GM10847 (cell line): ENCODE results near the gene PDE5A.

ENCODE experiments used
- POLR2A ChIP-seq: IDR thresholded peaks from 2 replicates; pipeline ENCODE4 v1.6.1; 2011; ENCODE audit not compliant: insufficient read length; ENCODE audit errors: extremely low read depth

PDE5A gene

DNA sequence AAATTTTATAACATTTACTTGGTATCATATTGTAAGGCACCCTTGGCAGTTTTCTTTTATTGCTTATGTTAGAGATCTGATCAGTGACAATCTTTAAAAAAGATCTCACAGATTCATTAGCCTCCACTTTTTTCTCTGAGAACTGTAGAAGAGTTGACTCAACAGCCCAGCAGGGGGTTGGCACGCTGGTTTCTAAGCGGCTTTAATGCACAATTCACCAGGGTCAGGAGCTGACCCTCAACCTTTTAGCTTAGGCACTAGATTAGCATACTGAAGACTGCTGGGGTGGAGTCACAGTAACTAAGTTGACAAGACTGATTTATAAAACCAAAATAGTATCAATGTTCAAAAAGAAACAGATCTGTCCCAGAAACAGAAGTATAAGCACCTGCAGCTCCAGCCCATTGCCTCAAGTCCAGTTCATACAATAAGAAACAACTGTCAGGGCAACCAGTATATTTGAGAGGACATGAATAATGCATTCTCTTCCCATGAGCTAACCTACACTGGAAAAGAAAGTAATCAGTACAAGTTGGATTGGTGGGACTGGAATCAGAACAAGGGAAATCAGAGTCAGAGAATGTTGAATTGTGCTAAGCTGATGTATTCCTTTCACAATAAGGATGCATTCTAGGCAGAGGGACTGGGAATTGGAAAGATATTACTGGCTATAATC is 77.6 kb downstream of the PDE5A start:
- no peak for TF ChIP-seq POLR2A

DNA sequence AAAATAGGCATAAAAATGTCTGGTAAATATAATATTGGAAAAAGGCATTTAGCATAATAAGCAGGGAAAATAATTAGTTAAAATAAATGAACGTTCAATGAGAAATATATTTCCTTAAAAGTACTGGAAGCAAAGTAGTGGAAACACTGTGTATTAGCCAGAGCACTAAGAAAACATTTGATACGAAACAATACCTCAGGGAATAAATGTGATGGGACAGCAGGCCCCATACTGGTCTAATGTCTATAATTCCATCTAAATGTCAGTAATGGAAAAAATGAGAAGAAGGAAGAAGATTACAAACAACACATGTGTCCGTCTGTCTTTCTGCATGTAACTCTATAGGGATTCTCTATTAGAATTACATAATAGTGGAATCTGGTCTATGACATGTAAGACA is 79.0 kb downstream of the PDE5A start:
- no peak for TF ChIP-seq POLR2A

DNA sequence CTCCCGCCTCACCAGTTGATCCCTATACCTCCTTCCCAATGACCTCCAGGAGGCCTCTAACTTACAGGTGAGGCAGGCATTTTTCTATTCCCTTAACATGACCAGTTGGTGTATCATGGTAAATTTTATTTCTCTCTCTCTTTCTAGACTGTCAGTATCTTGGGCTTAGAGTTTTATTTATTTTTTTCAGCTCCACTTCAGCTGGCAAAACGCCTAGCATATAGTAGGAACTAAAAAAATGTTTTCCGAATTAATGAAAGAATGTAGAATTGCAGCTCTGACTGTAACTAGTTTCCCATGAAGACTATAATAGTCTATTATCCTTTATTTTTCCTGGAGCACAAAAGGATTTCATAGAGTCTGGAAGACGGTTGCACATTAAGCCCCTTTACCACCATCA is 84.8 kb downstream of the PDE5A start:
- TF ChIP-seq POLR2A = no peak

DNA sequence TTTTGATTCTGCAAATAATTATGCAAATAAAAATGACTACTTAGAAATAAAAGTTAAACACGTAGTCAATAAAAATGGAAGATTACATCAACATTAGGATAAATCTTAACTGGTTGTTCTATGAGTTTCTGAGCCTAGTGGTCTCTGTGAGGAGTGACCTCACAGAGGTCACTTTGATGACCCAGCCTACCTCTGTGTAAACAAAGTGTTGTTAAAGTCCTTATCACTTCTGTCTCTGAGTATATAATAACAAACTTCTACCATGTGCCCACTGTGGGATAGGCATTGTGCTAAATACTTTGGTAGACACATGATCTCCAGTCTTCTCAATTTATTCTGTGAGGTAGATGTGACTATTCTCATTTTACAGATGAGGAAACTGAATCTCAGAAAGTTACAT is 85.4 kb downstream of the PDE5A start:
- no peak for TF ChIP-seq POLR2A

DNA sequence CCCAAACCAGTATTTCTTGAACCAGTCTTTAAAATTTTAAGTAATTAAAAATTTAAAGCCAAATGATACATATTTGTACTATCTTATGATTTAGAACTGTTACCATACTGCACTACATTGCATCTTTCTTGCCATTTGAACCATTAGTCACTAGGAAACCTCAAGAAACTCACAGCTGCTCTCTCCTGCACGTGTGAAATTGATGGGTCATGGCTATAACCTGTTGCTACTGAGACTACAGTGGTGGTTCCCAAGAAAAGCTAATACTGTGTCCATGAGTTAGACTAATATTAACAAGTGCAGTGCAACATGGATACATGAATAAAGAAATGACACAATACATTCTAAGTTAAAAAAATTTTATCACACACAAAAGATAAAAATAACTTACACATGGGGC is 88.4 kb downstream of the PDE5A start:
- no peak for TF ChIP-seq POLR2A

DNA sequence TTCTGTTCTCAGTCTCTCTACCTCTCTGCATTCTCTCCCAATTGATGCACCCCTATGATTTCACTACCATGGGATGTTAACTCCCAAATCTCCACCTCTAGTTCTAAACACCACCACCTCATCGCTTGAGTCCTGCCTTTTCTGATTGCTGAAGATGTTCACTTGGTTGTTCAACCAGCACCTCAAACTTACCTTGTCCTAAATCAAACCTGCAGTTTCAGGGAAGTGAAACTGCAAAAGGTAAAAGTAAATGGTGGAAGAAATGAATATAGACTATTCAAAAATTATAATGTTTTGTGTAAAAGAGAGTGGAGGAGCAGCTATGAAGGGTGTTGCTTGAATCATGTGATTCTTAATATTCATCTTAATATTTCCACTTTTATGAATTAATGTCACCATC is 91.0 kb downstream of the PDE5A start:
- no peak for TF ChIP-seq POLR2A

DNA sequence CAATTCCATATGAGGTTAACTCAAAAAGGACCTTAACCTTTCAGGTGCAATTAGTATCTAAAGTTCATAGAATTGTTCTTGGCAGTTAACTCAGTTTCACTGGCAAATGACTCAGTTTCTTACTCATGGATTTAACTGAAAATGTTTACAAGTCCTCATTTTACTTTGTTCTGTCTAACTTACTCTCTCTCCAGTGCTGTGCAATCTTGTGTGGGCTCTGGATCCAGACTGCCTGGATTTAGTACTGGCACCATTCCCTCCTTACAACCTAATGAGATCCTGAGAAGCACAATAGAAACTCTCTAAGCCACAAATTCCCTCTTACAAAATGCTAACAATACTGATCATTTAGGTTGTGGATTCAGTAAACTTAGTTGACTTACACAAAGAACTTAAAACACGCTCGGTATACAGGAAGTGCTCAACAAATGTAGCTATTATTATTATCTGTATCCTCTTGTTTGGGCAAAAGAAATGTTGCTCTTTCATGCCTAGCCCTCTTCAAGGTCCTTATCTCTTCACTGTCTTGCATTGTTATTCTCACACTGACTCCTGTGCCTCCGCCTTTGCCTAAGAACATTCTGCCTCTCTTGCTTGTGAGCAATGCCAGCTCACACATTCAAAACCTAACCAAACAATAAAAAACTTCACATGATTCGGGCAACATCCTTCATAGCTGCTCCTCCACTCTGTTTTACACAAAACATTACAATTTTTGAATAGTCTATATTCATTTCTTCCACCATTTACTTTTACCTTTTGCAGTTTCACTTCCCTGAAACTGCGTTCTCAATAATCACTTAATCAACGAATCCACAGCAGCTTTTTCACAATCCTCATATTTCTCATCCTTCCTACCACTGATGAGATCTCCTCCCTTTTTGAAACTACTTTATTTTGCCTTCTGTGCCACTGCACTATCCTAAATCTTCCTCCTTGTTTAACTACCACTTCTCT is 91.8 kb downstream of the PDE5A start:
- no peak for TF ChIP-seq POLR2A

DNA sequence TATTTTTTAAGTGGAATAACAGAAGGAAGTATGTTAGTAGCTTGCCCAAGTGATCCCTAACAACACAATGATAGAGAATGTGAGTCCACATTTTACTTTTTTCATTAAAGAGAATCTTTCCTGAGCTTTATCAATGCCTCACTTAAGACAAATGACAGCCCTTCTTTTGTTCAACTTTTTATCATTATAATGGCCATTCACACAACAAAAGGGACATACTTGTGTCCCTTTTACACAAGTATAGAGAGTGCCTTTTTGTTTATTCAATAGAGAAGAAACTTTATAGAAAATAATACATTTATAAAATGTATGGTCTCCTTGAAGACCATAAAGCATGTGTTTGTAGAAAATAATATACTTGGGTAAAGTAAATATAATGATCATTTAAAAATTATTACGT is 96.3 kb downstream of the PDE5A start:
- no peak for TF ChIP-seq POLR2A

DNA sequence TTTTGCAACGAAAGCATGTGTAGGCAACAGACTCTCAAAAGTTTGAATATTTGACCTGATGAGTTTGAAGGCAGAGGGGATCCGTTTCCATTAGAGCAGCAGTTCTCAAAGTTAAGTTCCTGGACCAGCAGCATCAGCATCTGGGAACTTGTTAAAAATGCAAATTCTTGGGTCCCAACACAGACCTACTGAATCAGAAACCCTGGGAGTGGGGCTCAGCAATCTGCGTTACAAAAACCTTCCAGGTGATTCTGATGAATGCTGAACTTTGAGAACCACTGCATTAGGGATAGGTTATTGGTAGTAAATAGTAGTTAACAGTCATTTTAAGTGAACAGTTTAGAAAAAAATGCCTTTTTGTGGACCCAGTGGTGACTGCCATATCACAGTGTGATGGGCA is 98.8 kb downstream of the PDE5A start:
- TF ChIP-seq POLR2A = no peak

DNA sequence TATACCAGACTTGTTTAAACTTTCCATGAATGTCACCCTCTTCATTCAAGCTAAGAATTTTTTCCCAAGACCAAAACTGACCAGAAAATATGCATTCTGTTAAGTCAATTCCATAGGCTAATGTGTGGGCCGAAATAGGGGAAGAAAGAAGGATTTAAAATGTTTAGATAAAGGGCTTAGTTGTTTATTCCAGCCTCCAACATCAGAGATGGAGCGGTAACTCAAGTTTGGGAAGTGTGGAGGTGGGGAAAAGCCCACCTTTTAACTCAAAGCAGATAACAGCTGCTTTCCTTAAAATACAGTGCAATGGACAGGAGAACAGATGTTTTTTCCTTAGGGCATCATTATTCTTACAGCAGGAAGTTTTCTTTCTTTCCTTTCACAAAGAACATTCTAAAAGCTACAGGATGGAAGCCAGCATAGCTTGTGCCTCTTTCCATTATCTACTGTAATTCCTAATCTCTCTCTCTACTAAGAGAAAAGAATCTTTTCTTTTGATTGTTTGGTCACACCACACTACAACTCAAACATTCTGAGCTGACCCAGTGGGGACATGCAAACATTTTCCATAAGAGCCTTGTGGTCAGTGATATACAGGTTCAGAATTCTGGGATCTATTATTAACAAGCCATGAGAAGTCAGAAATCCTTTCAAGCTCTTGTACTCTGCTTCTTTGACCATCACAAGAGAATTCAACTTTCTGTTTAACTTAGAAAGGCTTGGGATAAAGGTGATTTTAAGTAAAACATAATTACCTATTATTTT is 101.6 kb downstream of the PDE5A start:
- no peak for TF ChIP-seq POLR2A

DNA sequence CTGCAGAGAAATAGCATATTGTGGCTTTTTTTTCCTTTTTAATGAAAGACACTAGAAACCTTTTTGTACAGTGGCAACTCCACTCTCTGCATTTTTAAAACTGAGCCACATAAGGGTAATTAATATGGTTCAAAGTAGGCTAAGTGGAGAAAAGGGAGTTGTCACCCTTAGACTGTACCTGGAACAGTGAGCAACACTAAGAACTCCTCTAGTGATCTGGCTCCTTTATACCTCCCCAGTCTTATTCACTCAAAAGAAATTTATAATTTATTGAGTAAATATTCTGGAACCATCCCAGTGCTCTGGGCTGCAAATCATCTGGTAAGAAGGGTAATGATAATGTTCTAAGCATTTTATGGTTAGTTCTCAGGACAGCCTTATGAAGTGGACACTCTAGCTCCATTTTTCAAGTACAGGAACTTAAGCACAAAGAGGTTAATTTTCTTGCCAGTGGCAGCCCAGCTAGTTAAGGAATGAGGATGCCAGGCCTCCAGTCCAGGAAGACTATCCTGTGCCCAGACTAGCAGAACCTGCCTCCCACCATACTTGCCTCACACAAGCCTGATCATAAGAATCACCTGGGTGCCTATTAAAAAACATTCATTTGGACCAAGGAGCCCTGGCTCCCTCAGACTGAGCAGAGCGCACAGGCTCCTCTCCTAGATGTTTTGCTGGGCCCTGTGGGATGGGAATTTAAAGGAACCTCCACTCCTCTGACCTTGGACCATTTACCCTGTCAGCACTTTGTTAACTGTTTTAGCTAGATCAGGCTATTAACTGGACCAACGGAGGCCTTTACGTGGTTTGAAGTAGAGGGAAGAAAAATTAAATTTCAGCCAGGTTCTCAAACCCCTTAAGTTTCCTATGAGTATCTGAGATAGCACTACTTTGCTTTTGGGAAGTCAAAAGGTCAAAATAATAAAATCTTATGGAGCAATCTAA is 102.6 kb downstream of the PDE5A start:
- no peak for TF ChIP-seq POLR2A

DNA sequence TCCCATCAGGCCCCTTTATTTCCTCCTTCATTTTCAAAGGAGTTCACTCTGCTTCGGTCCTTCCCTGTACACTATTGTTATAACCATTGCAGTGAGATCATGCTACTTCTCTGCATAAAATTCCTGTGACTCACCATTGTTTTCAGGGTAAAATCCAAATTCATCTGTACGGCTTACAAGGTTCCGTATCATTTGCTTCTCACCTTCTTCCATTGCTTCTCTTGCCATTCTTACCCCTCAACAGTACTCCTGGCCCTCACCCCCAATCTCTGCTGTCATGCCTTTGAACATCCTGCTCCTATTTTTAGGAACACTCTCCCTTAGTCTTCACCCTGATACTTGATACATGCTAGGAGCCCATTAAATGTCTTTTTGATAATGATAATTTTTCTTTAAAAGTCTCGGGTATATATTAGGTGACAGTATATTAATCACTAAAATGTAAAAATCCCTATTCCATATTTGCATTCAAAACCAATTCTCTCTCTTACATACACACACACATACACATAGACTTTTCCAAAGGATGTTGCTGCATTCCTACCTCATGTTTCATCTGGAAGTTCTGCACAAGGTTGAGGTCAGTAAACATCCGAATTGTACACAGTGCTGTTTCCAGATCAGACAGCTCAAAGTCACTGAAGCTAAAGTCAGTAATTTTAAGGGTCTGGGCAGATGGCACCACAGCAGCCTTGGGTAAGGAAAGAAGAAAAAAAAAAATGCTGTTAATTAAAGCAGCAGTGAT is 103.4 kb downstream of the PDE5A start:
- TF ChIP-seq POLR2A = no peak

DNA sequence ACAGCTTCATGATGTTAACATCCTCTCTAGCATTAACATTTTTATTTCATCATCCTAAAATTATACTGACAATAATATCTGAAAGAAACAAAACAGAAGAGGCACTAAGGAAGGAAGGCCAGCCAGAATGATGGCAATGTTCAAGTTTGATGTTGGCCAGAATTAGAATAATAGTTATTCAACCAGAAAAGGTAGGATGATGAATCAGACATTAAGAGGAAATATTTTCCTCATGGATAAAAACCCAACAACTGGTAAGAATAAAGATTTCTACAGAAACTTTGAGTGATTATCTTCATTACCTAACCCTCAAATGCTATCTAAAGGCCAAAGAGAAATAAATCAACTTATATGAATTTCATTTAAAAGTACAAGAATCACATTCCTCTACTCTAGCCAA is 105.2 kb downstream of the PDE5A start:
- TF ChIP-seq POLR2A = no peak

DNA sequence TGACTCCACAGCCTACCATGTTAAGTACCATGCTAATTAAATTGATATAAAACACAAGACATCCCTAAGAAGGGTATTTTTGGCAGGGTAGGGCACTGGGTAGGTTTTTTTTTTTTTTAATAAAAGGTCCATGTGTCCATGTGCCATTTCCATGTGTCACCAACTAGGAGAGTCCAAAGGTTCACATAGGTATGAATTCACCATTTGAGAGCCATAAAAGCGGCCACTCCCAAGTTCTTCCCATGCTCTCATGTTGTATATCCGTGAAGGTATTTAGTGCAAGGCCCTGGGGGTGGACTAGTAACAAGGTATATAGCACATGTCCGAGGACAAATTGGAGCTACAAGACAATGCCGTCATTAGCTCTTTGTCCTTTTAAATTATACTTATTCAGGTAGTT is 107.3 kb downstream of the PDE5A start:
- TF ChIP-seq POLR2A = no peak
